ENCODE results near the gene CTPS1.

CTPS1 gene

GRCh38 chr1:40971966-40972365 is 7.5 kb upstream of the CTPS1 start:
- no peak for DNase-seq

GRCh38 chr1:40973912-40974311 is 5.6 kb upstream of the CTPS1 start:
- DNase-seq, result no peak

- DNase-seq, result no peak
Observed at GRCh38 chr1:40974945-40975344, 4.6 kb upstream of the CTPS1 start.

GRCh38 chr1:40976952-40977690 is 2.4 kb upstream of the CTPS1 start:
- DNase-seq, result no peak

GRCh38 chr1:40977716-40978115 is 1.8 kb upstream of the CTPS1 start:
- DNase-seq, result no peak

GRCh38 chr1:40978886-40979240 is 633 bp upstream of the CTPS1 start:
- no peak for DNase-seq

GRCh38 chr1:40980068-40980452 is 564 bp downstream of the CTPS1 start:
- no peak for DNase-seq

GRCh38 chr1:40980453-40981121 is 1.1 kb downstream of the CTPS1 start:
- DNase-seq, result no peak

- no peak for DNase-seq
Observed at GRCh38 chr1:40981691-40982448, 2.4 kb downstream of the CTPS1 start.

GRCh38 chr1:40982721-40983120 is 3.2 kb downstream of the CTPS1 start:
- no peak for DNase-seq

- no peak for DNase-seq
Observed at GRCh38 chr1:40983286-40983685, 3.8 kb downstream of the CTPS1 start.

- no peak for DNase-seq
Observed at GRCh38 chr1:40984066-40984465, 4.6 kb downstream of the CTPS1 start.

- DNase-seq, result no peak
Observed at GRCh38 chr1:40984531-40984930, 5.0 kb downstream of the CTPS1 start.

- no peak for DNase-seq
Observed at GRCh38 chr1:40985161-40985560, 5.7 kb downstream of the CTPS1 start.

GRCh38 chr1:40985875-40986274 is 6.4 kb downstream of the CTPS1 start:
- no peak for DNase-seq

- no peak for DNase-seq
Observed at GRCh38 chr1:40986328-40986783, 6.9 kb downstream of the CTPS1 start.

- DNase-seq, result no peak
Observed at GRCh38 chr1:40986956-40987355, 7.5 kb downstream of the CTPS1 start.

- no peak for DNase-seq
Observed at GRCh38 chr1:40987439-40988276, 8.2 kb downstream of the CTPS1 start.

- no peak for DNase-seq
Observed at GRCh38 chr1:40988280-40988679, 8.8 kb downstream of the CTPS1 start.

GRCh38 chr1:40989066-40989465 is 9.6 kb downstream of the CTPS1 start:
- DNase-seq, result no peak

GRCh38 chr1:40997096-40997495 is 17.6 kb downstream of the CTPS1 start:
- DNase-seq, result no peak

GRCh38 chr1:40998668-40999067 is 19.2 kb downstream of the CTPS1 start:
- no peak for DNase-seq

GRCh38 chr1:41003127-41003639 is 23.7 kb downstream of the CTPS1 start:
- DNase-seq, result no peak

All from hippocampal formation (tissue), 2 donors.